SK-N-MC (cell line): ENCODE results near the gene AMH.

Experiments
- EZH2 ChIP-seq: fragments of 200-600 bp; sonication (generic); IDR thresholded peaks from one replicate; pipeline ENCODE4 v1.6.1; 2017; ENCODE audit warnings: antibody characterized with exemption
- FOXP2 ChIP-seq: optimal IDR thresholded peaks from 2 replicates; pipeline ENCODE3; 2011; ENCODE audit warnings: mild to moderate bottlenecking, moderate library complexity; ENCODE audit not compliant: insufficient read depth; ENCODE audit errors: extremely low read length, control extremely low read depth
- POLR2AphosphoS5 ChIP-seq: IDR thresholded peaks from 2 replicates; pipeline ENCODE4 v1.6.1; 2012; ENCODE audit warnings: mild to moderate bottlenecking, low read depth, low read length, borderline replicate concordance

DNA sequence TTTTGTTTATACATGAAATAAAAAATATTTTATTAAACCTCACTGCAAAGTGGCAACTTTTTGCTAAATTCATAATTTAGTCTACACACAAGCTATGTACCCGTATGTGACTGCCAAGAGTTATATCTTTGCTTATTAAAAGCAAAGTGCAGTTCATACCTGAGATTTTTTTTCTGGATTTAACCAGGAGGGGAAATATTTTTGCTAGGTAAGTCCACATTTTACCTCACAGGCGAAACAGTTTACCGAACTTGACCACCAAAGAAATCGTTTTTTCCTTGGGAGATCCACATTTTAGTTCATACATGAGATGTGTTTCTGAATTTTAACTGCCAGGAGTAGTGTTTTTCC is 19.3 kb downstream of the AMH start:
- TF ChIP-seq EZH2 (no peak), POLR2AphosphoS5 (no peak), FOXP2 (no peak)
